Measurements from ENCODE around the gene MYH3. TPM values are rescaled to one million over a fixed set of nuclear protein-coding genes. Genes with fewer than 3 reads are reported as not detected.

Gene MYH3
- total RNA-seq, 2 donors from 2014 or later: 1.6 to 4.0 TPM

DNA sequence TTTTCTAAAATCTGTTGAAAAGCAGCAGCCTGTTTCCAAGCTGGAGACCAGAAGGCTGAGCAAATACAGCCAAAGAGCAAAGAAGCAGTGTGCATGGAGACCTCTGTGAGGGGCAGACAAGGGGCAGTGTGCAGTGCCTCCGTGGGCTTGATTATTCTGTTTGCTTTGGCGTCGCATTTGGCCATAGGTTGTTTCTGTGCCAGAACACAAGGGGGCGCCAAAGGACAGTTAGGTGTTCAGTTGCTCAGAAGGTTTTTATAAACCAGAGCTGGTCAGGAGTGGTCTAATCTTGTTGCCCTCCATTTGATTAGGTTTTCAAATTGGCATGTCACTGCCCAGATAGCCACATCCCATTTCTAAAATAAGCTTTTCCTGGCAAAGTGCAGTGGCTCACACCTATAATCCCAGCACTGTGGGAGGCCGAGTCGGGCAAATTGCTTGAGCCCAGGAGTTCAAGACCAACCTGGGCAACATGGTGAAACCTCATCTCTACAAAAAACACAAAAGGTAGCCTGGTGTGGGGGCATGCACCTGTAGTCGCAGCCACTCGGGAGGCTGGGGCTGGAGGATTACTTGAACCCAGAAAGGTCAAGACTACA lies 10.6 kb downstream of the MYH3 start:
- DNase-seq: peak; percentile 70 to 80 (median 74)
- WGBS, 2 donors: 34 to 35% methylated on average over 8 of the region's 8 CpGs
- Histone ChIP-seq H3K27ac (no peak overlapping the region), H3K36me3 (replicated peaks in 1 of 2; ENCODE audit: insufficient read depth in 1 of 2, low read depth in 2 of 2) (no peaks in the 10 kb centered on the region), H3K4me1 (peaks cover 3% of the 10 kb centered on the region), H3K27me3 (no peaks in the 10 kb centered on the region), H3K9me3 (no peaks in the 10 kb centered on the region), H3K4me3 (no peak overlapping the region)
- peak; percentile 48 for ATAC-seq
- TF ChIP-seq, protein P1, sequence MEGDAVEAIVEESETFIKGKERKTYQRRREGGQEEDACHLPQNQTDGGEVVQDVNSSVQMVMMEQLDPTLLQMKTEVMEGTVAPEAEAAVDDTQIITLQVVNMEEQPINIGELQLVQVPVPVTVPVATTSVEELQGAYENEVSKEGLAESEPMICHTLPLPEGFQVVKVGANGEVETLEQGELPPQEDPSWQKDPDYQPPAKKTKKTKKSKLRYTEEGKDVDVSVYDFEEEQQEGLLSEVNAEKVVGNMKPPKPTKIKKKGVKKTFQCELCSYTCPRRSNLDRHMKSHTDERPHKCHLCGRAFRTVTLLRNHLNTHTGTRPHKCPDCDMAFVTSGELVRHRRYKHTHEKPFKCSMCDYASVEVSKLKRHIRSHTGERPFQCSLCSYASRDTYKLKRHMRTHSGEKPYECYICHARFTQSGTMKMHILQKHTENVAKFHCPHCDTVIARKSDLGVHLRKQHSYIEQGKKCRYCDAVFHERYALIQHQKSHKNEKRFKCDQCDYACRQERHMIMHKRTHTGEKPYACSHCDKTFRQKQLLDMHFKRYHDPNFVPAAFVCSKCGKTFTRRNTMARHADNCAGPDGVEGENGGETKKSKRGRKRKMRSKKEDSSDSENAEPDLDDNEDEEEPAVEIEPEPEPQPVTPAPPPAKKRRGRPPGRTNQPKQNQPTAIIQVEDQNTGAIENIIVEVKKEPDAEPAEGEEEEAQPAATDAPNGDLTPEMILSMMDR (IDR thresholded peaks at IDR 0.05): peak; percentile 76 to 82 (median 77)
- TF ChIP-seq POLR2A (IDR thresholded peaks at IDR 0.05): no peak
- intact Hi-C loops (cut with DNase I): loop anchor here (5.0 kb wide), 1 partner anchor 201 kb away; no protein-coding TSS in a partner anchor

DNA sequence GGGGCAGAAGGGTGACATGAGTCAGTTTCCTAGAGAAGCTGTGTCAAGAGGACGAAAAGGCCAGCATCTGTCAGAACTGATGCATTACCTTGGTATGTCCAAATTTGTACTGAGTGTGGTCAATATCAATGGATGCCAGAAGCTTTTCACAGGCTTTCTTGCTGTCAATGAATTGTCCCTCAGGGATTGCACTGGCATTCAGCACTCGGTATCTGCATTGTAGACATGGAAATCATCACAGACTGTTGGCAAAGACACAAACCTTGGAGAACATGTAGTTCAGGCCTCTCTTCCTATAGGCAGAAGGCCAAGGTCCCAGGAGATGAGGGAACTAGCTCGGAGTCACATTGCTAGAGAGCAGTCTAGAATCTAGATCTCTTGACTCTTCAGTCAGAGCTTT lies 16.6 kb downstream of the MYH3 start:
- no peak for DNase-seq
- 44 to 60% methylated on average over 2 to 3 of the region's 3 CpGs for WGBS, 2 donors
- TF ChIP-seq POLR2A (IDR thresholded peaks at IDR 0.05): no peak
- TF ChIP-seq, protein P1 (IDR thresholded peaks at IDR 0.05): no peak
- no peak for ATAC-seq
- no peaks in the 10 kb centered on the region for H3K36me3 ChIP-seq (replicated peaks in 1 of 2; ENCODE audit: insufficient read depth in 1 of 2, low read depth in 2 of 2)
- no peak overlapping the region for H3K27ac ChIP-seq
- H3K27me3 ChIP-seq: no peaks in the 10 kb centered on the region
- no peak overlapping the region for H3K4me3 ChIP-seq
- intact Hi-C loops (cut with DNase I): no loop called here
- H3K9me3 ChIP-seq: no peaks in the 10 kb centered on the region
- H3K4me1 ChIP-seq: no peaks in the 10 kb centered on the region

DNA sequence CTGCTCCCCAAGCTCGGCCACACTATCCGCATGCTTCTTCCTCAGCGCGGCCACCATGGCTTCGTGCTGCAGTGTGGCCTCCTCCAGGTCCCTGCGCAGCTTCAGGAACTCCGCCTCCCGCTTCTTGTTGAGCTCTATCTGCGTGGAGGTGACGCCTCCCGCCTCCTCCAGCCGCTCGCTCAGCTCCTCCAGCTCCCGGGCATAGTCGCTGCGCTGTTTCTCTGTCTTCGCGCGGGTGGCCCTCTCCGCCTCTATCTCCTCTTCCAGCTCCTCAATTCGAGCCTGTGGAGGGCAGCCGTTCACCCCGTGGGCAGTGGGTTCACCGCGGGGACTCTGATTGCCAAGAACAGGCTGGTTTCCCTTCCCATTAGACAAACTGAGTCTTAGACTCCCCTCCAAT lies 19.0 kb downstream of the MYH3 start:
- H3K36me3 ChIP-seq (replicated peaks in 1 of 2; ENCODE audit: insufficient read depth in 1 of 2, low read depth in 2 of 2): no peaks in the 10 kb centered on the region

DNA sequence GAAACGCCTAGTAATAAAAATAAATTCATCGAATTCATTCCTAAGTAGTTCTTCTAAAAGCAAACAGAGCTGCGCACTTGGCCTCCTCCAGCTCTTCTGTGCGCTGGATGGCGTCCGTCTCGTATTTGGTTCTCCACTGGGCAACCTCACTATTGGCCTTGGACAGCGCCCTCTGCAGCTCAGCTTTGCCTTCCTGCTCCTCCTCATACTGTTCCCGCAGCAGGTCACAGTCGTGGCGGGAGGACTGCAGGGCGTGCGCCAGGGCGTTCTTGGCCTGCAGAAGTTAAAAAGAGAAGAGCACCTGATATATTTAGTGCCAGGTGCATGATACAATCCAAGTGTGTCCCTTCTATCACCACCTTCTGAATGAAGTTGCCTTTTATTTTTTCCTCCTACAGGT lies 21.8 kb downstream of the MYH3 start:
- H3K36me3 ChIP-seq (replicated peaks in 1 of 2; ENCODE audit: insufficient read depth in 1 of 2, low read depth in 2 of 2): no peaks in the 10 kb centered on the region
- WGBS, 2 donors: 91 to 94% methylated on average over 14 of the region's 14 CpGs
- H3K27me3 ChIP-seq: no peaks in the 10 kb centered on the region
- TF ChIP-seq, protein P1 (IDR thresholded peaks at IDR 0.05): no peak
- DNase-seq: no peak
- ATAC-seq: no peak
- H3K4me3 ChIP-seq: no peak overlapping the region
- no peak overlapping the region for H3K27ac ChIP-seq
- H3K9me3 ChIP-seq: no peaks in the 10 kb centered on the region
- intact Hi-C loops (cut with DNase I): no loop called here
- H3K4me1 ChIP-seq: no peaks in the 10 kb centered on the region

More for the DNA sequence above, 19.0 kb downstream of the MYH3 start:
- Histone ChIP-seq H3K4me3 (no peak overlapping the region), H3K27me3 (no peaks in the 10 kb centered on the region), H3K4me1 (no peaks in the 10 kb centered on the region), H3K9me3 (no peaks in the 10 kb centered on the region), H3K27ac (no peak overlapping the region)
- intact Hi-C loops (cut with DNase I): no loop called here
- 86 to 88% methylated on average over 24 to 25 of the region's 25 CpGs for WGBS, 2 donors
- TF ChIP-seq, protein P1 (IDR thresholded peaks at IDR 0.05): no peak
- no peak for TF ChIP-seq POLR2A (IDR thresholded peaks at IDR 0.05)
- DNase-seq: no peak
- no peak for ATAC-seq

DNA sequence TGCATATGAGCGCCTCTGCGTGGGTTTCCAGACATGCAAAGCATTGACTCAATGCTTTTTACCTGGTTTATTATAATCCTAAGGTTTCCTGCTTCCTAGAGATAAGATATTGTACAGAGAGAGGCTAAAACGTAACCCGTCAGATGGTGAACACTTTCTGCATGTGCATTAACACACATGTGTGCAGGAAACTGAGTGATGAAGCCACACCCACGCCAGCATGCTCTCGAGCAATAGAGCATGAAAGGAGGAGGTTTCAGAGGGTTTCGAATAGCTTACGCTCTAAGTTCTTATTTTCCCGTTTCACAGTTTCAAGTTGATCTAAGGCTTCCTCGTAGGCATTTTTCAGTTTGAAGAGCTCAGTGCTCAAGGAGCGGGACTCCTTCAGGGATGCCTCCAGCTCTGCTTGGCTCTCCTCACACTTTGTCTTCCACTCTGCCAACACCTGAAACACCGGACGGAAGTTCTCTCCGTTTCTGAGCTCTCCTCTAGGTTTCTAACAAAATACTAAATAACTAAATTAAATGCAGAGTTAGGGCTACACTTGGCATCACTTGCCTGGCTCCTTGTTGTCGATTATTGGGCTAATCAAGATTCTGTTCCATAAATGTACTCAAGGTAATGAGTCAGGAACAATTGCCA lies 23.2 kb downstream of the MYH3 start:
- 88 to 89% methylated on average over 15 of the region's 15 CpGs for WGBS, 2 donors
- no peak for DNase-seq
- Histone ChIP-seq H3K4me3 (no peak overlapping the region), H3K27ac (no peak overlapping the region), H3K27me3 (no peaks in the 10 kb centered on the region), H3K9me3 (no peaks in the 10 kb centered on the region), H3K4me1 (no peaks in the 10 kb centered on the region), H3K36me3 (replicated peaks in 1 of 2; ENCODE audit: insufficient read depth in 1 of 2, low read depth in 2 of 2) (no peaks in the 10 kb centered on the region)
- TF ChIP-seq POLR2A (IDR thresholded peaks at IDR 0.05): no peak
- TF ChIP-seq, protein P1 (IDR thresholded peaks at IDR 0.05): no peak
- no peak for ATAC-seq
- intact Hi-C loops (cut with DNase I): no loop called here

Measured in body of pancreas (tissue), 4 donors.